GM23248 (cell line): Measurements from ENCODE around the gene FAM8A1. TPM values are rescaled to one million over a fixed set of nuclear protein-coding genes. Genes with fewer than 3 reads are reported as not detected.

Experiments used
- DNase-seq: peaks from one replicate; pipeline ENCODE4 v3.0.0-alpha.2; 2015
- H2AFZ ChIP-seq: fragments of 200-600 bp; sonication (generic); 2 replicates; pipeline ENCODE4 v1.6.1; 2016; ENCODE audit warnings: antibody characterized with exemption
- H3F3A ChIP-seq: fragments of 200-600 bp; sonication (generic); 2 replicates; pipeline ENCODE4 v1.6.1; 2016; ENCODE audit warnings: mild to moderate bottlenecking, antibody characterized with exemption, mixed run types; ENCODE audit not compliant: insufficient read depth
- H3K27ac ChIP-seq: fragments of 200-600 bp; sonication (generic); 2 replicates; pipeline ENCODE4 v1.5.1; 2016; ENCODE audit warnings: mild to moderate bottlenecking
- H3K27me3 ChIP-seq: fragments of 200-600 bp; sonication (generic); replicated peaks from 2 replicates; pipeline ENCODE4 v1.6.1; 2016; ENCODE audit warnings: mild to moderate bottlenecking; ENCODE audit not compliant: insufficient read depth
- H3K36me3 ChIP-seq: fragments of 200-600 bp; sonication (generic); 2 replicates; pipeline ENCODE4 v1.6.1; 2016; ENCODE audit warnings: low read depth, mild to moderate bottlenecking
- H3K4me1 ChIP-seq: fragments of 200-600 bp; sonication (generic); 2 replicates; pipeline ENCODE4 v1.6.1; 2016; ENCODE audit warnings: mild to moderate bottlenecking; ENCODE audit not compliant: insufficient read depth
- H3K4me2 ChIP-seq: fragments of 200-600 bp; sonication (generic); one replicate; pipeline ENCODE4 v1.6.1; 2016; ENCODE audit warnings: mild to moderate bottlenecking; ENCODE audit not compliant: unreplicated experiment
- H3K4me3 ChIP-seq: fragments of 200-600 bp; sonication (generic); 2 replicates; pipeline ENCODE4 v1.5.1; 2016; ENCODE audit warnings: mild to moderate bottlenecking
- H3K79me2 ChIP-seq: fragments of 200-600 bp; sonication (generic); 2 replicates; pipeline ENCODE4 v1.6.1; 2016; ENCODE audit warnings: mild to moderate bottlenecking; ENCODE audit not compliant: insufficient read depth
- H3K9ac ChIP-seq: fragments of 200-600 bp; sonication (generic); 2 replicates; pipeline ENCODE4 v1.6.1; 2016; ENCODE audit warnings: mild to moderate bottlenecking
- H3K9me2 ChIP-seq: fragments of 200-600 bp; sonication (generic); 2 replicates; pipeline ENCODE4 v1.6.1; 2016; ENCODE audit warnings: mixed run types, mild to moderate bottlenecking, moderate library complexity; ENCODE audit not compliant: insufficient read depth
- H3K9me3 ChIP-seq: fragments of 200-600 bp; sonication (generic); one replicate; pipeline ENCODE4 v1.6.1; 2017; ENCODE audit warnings: low read depth
- H4K20me1 ChIP-seq: fragments of 200-600 bp; sonication (generic); 2 replicates; pipeline ENCODE4 v1.6.0; 2016; ENCODE audit not compliant: insufficient read depth
- EZH2 ChIP-seq: fragments of 200-600 bp; sonication (generic); IDR thresholded peaks from 2 replicates; pipeline ENCODE4 v1.6.1; 2018; ENCODE audit warnings: antibody characterized with exemption, mild to moderate bottlenecking; ENCODE audit not compliant: insufficient read depth, poor library complexity, severe bottlenecking
- EZH2phosphoT487 ChIP-seq: fragments of 200-600 bp; sonication (generic); IDR thresholded peaks from 2 replicates; pipeline ENCODE4 v1.6.1; 2018; ENCODE audit warnings: antibody characterized with exemption, moderate library complexity, mild to moderate bottlenecking, low read depth; ENCODE audit not compliant: insufficient read depth
- WGBS, 2 experiments: methylation state at CpG; one replicate each; pipeline ENCODE4 v1.1.6; 2015 to 2017; ENCODE audit warnings: low lambda C conversion rate in 2 of 2, low coverage in 1 of 2; ENCODE audit errors: missing lambda C conversion rate in 2 of 2; 5-methylcytosine and 5-hydroxymethylcytosine counted together
- in situ Hi-C: fragments of 300-500 bp; cut with MboI; formaldehyde crosslinking; loops from 2 replicates; pipeline ENCODE4 v1.15.0; 2020
- polyA plus RNA-seq: library from polyadenylated mRNA; unstranded; fragments of >200 nt; fragmentation: Nextera tagmentation; extraction: Ambion mirVana; gene quantifications from 2 replicates; pipeline ENCODE4 v1.2.1, GENCODE V29; 2016
- total RNA-seq: library from RNA; depleted of rRNA; stranded (reverse); fragments of >200 nt; shearing (Covaris generic); gene quantifications from 2 replicates; pipeline ENCODE4 v1.2.3, GENCODE V29; 2014

The FAM8A1 gene
- total and polyA plus RNA-seq, 2 experiments from 2014 or later: 15.0 to 28.4 TPM

DNA sequence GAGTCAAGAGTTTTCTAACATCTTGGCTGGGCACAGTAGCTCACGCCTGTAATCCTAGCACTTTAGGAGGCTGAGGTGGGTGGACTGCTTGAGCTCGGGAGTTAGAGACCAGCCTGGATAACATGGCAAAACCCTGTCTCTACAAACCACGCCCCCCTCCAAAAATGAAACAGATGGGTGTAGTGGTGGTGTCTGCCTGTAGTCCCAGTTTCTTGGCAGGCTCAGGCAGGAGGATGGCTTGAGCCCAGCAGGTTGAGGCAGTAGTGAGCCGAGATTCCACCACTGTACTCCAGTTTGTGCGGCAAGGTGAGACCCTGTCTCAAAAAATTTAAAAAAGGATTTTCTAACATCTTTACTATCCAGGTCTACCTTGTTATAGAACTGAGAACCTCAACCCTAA lies 22.0 kb downstream of the FAM8A1 start:
- Histone ChIP-seq H2AFZ (no peak overlapping the region), H3K4me3 (no peak overlapping the region), H3K4me2 (no peak overlapping the region), H3K27ac (no peak overlapping the region), H3K27me3 (no peaks in the 10 kb centered on the region), H3K4me1 (no peaks in the 10 kb centered on the region), H3K9me3 (no peaks in the 10 kb centered on the region), H3F3A (no peaks in the 10 kb centered on the region), H3K9ac (no peak overlapping the region), H3K9me2 (no peaks in the 10 kb centered on the region), H3K79me2 (peaks cover 98% of the 10 kb centered on the region), H4K20me1 (no peaks in the 10 kb centered on the region), H3K36me3 (peaks cover 50% of the 10 kb centered on the region)
- 68 to 76% methylated on average over 5 of the region's 5 CpGs for WGBS, 2 experiments
- in situ Hi-C loops: no loop called here
- peak; percentile 20 for DNase-seq
- TF ChIP-seq EZH2phosphoT487: no peak
- no peak for TF ChIP-seq EZH2

DNA sequence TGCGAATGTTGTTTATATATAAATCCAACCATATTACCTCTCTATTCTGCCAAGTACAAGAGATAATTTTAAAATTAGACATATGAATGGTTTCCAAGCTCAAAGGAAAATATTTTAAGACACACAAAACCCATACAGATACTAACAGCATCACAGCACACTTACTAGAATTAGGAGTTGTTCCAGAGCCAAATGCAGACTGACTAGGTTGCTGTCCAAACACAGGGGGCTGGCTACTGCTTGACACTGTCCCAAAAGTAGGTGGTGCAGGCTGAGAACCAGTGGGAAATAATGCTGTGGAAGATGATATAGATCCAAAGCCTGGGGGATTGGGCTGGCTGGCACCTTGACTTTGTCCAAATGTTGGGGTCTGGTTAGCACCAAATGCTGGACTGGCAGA lies 24.3 kb downstream of the FAM8A1 start:
- Histone ChIP-seq H3K4me1 (no peaks in the 10 kb centered on the region), H3K4me3 (no peak overlapping the region), H3K36me3 (peaks cover 69% of the 10 kb centered on the region), H3K9me3 (no peaks in the 10 kb centered on the region), H4K20me1 (no peaks in the 10 kb centered on the region), H3K9ac (no peak overlapping the region), H2AFZ (no peak overlapping the region), H3F3A (no peaks in the 10 kb centered on the region), H3K9me2 (no peaks in the 10 kb centered on the region), H3K79me2 (peaks cover 90% of the 10 kb centered on the region), H3K27ac (no peak overlapping the region), H3K27me3 (no peaks in the 10 kb centered on the region), H3K4me2 (no peak overlapping the region)
- 95 to 100% methylated on average over 1 of the region's 1 CpG for WGBS, 2 experiments
- no peak for TF ChIP-seq EZH2phosphoT487
- TF ChIP-seq EZH2: no peak
- DNase-seq: no peak
- in situ Hi-C loops: no loop called here

DNA sequence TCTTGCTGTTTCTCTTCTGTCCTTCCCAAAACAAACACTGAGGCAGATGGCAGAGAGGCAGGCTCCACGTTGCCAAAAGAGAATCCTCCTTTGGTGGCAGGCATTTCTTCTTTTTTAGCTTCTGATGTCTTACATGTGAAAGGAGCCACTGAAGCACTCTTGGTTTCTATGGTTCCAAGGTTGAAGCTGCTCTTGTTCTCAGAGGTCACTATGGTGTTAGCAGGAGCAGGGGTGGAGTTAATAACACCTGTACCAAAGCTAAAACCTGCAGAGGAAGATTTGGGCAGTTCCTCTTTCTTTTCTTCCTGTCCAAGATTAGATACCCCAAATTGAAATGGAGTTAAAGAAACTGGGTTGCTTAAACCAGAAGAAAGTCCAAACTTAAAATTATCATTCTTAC lies 28.8 kb downstream of the FAM8A1 start:
- Histone ChIP-seq H3K79me2 (peaks cover 85% of the 10 kb centered on the region), H3K9ac (no peak overlapping the region), H3K4me1 (no peaks in the 10 kb centered on the region), H3K4me3 (no peak overlapping the region), H3K27me3 (no peaks in the 10 kb centered on the region), H3K9me2 (no peaks in the 10 kb centered on the region), H3K27ac (no peak overlapping the region), H3F3A (no peaks in the 10 kb centered on the region), H4K20me1 (no peaks in the 10 kb centered on the region), H3K36me3 (peaks cover 60% of the 10 kb centered on the region), H3K4me2 (no peak overlapping the region), H3K9me3 (no peaks in the 10 kb centered on the region), H2AFZ (no peak overlapping the region)
- DNase-seq: no peak
- in situ Hi-C loops: no loop called here
- 17 to 21% methylated on average over 1 of the region's 1 CpG for WGBS, 2 experiments
- TF ChIP-seq EZH2: no peak
- TF ChIP-seq EZH2phosphoT487: no peak

DNA sequence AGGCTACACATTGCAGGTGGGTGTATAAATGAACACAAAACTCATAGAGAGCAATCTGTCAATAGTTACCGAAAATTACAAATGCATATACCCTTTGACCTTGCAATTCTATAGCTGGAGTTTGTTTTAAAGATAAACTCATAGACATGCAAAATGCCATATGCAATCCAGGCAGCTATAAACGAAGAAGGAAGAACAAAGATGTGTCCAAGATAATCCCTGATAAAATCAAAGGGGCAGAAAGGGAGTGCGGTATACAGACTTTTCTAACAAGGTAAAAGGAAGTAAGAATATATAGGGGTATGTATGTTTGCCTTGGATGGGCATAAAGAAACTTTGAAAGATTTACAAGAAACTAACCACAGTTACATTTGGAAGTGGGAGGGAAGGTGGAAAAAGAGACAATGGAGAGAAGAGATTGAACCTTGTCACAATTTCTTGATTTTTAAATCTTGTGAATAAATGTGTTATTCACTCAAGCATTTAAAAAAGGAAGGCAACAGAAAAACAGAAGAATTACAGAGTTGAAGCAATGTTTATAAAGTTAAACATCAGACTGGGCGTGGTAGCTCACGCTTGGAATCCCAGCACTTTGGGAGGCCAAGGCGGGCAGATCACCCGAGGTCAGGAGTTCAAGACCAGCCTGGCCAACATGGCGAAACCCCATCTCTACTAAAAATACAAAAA lies 29.9 kb downstream of the FAM8A1 start:
- Histone ChIP-seq H3K27me3 (no peaks in the 10 kb centered on the region), H4K20me1 (no peaks in the 10 kb centered on the region), H3K9me3 (no peaks in the 10 kb centered on the region), H3K4me1 (no peaks in the 10 kb centered on the region), H3K27ac (no peak overlapping the region), H2AFZ (no peak overlapping the region), H3K4me2 (no peak overlapping the region), H3K9ac (no peak overlapping the region), H3K36me3 (peaks cover 56% of the 10 kb centered on the region), H3K4me3 (no peak overlapping the region), H3F3A (no peaks in the 10 kb centered on the region), H3K9me2 (no peaks in the 10 kb centered on the region), H3K79me2 (peaks cover 87% of the 10 kb centered on the region)
- in situ Hi-C loops: no loop called here
- WGBS, 2 experiments: 96% methylated on average over 8 of the region's 8 CpGs
- TF ChIP-seq EZH2phosphoT487: no peak
- TF ChIP-seq EZH2: no peak
- no peak for DNase-seq

DNA sequence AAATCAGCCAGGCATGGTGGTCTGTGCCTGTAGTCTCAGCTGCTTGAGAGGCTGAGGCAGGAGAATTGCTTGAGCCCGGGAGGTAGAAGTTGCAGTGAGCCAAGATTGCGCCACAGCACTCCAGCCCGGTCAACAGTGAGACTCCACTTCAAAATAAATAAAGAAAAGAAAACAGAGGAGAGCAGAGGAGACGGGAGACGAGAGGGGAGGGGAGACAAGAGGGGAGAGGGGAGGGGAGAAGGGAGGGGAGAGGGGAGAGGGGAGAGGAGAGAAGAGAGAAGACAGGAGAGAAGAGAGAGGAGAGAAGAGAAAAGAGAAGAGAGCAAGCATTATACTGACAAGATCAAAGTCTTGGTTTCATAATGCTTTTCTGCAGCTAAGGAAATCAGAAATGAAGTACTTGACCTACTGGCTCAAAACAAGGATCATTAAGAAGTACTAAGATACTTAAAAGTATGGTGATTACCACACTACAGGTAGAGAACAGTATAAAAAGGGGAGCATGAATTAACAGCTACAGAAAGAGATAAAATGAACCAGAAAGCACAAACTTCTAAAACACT lies 30.5 kb downstream of the FAM8A1 start:
- Histone ChIP-seq H3K27me3 (no peaks in the 10 kb centered on the region), H3K79me2 (peaks cover 87% of the 10 kb centered on the region), H3K4me1 (no peaks in the 10 kb centered on the region), H4K20me1 (no peaks in the 10 kb centered on the region), H3K36me3 (peaks cover 53% of the 10 kb centered on the region), H3K27ac (no peak overlapping the region), H2AFZ (no peak overlapping the region), H3K4me3 (no peak overlapping the region), H3K9me2 (no peaks in the 10 kb centered on the region), H3K9me3 (no peaks in the 10 kb centered on the region), H3F3A (no peaks in the 10 kb centered on the region), H3K9ac (no peak overlapping the region), H3K4me2 (no peak overlapping the region)
- no peak for DNase-seq
- 87 to 90% methylated on average over 5 of the region's 5 CpGs for WGBS, 2 experiments
- in situ Hi-C loops: no loop called here
- TF ChIP-seq EZH2: no peak
- TF ChIP-seq EZH2phosphoT487: no peak
